NCI-H1694 (cell line): ENCODE data around the gene PON1.

Experiments
- DNase-seq: peaks from one replicate; lab custom pipeline; 2025; lab: John Stamatoyannopoulos, UW

The PON1 gene

GRCh38 chr7:95253986-95254385, 70.3 kb downstream of the PON1 start:
- no peak for DNase-seq

GRCh38 chr7:95251966-95252365, 72.4 kb downstream of the PON1 start:
- no peak for DNase-seq

GRCh38 chr7:95250571-95250970, 73.8 kb downstream of the PON1 start:
- no peak for DNase-seq
